GM10266 (cell line): ENCODE data around the gene TSHZ2.

ENCODE experiments used
- DNase-seq: peaks from one replicate; pipeline ENCODE4 v3.0.0; 2012; ENCODE audit errors: extremely low spot score
- CTCF ChIP-seq: IDR thresholded peaks from 2 replicates; pipeline ENCODE4 v1.5.1; 2012; ENCODE audit warnings: mild to moderate bottlenecking, low read depth; ENCODE audit not compliant: control insufficient read depth, insufficient read depth; ENCODE audit errors: missing control alignments

Gene TSHZ2

GRCh38 chr20:53345536-53346334 lies 373.6 kb downstream of the TSHZ2 start:
- TF ChIP-seq CTCF: no peak
- no peak for DNase-seq

- DNase-seq: no peak
- TF ChIP-seq CTCF: no peak
These were observed 374.1 kb downstream of the TSHZ2 start for GRCh38 chr20:53346335-53346648.

- DNase-seq: no peak
- no peak for TF ChIP-seq CTCF
These were observed 377.6 kb downstream of the TSHZ2 start for GRCh38 chr20:53349730-53350129.

- no peak for TF ChIP-seq CTCF
- no peak for DNase-seq
These were observed 380.7 kb downstream of the TSHZ2 start for GRCh38 chr20:53352727-53353440.

GRCh38 chr20:53354314-53354713 lies 382.2 kb downstream of the TSHZ2 start:
- TF ChIP-seq CTCF: no peak
- no peak for DNase-seq

- no peak for TF ChIP-seq CTCF
- DNase-seq: no peak
These were observed 383.6 kb downstream of the TSHZ2 start for GRCh38 chr20:53355790-53356189.

- DNase-seq: no peak
- no peak for TF ChIP-seq CTCF
These were observed 387.3 kb downstream of the TSHZ2 start for GRCh38 chr20:53359425-53359824.
